GM12874 (cell line): ENCODE measurements around the gene C8B.

Experiments
- TF ChIP-seq, protein P1 (sequence below): IDR thresholded peaks from 2 replicates; pipeline ENCODE4 v1.5.1; 2011; ENCODE audit warnings: low read depth, mild to moderate bottlenecking, control low read depth, low read length, moderate library complexity; ENCODE audit not compliant: insufficient read depth

The C8B gene

DNA sequence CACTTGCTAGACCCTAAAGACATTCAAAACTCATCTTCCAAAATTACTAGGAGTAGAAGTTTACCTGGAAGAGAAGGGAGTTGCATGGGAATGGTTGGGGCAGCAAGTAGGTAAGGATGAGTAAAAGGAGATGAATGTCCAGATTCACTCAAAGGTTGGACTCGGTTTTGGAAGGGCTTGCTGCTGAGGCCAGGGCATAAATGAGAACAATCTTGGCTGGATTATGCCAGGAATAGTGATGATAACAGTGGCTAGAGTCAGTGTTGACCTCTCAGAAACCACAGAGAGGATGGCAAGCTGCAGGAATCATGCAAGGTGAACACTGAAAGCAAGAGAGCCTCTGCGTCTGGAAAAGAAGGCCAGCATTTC lies 67.8 kb downstream of the C8B start:
- TF ChIP-seq, protein P1, sequence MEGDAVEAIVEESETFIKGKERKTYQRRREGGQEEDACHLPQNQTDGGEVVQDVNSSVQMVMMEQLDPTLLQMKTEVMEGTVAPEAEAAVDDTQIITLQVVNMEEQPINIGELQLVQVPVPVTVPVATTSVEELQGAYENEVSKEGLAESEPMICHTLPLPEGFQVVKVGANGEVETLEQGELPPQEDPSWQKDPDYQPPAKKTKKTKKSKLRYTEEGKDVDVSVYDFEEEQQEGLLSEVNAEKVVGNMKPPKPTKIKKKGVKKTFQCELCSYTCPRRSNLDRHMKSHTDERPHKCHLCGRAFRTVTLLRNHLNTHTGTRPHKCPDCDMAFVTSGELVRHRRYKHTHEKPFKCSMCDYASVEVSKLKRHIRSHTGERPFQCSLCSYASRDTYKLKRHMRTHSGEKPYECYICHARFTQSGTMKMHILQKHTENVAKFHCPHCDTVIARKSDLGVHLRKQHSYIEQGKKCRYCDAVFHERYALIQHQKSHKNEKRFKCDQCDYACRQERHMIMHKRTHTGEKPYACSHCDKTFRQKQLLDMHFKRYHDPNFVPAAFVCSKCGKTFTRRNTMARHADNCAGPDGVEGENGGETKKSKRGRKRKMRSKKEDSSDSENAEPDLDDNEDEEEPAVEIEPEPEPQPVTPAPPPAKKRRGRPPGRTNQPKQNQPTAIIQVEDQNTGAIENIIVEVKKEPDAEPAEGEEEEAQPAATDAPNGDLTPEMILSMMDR: no peak

DNA sequence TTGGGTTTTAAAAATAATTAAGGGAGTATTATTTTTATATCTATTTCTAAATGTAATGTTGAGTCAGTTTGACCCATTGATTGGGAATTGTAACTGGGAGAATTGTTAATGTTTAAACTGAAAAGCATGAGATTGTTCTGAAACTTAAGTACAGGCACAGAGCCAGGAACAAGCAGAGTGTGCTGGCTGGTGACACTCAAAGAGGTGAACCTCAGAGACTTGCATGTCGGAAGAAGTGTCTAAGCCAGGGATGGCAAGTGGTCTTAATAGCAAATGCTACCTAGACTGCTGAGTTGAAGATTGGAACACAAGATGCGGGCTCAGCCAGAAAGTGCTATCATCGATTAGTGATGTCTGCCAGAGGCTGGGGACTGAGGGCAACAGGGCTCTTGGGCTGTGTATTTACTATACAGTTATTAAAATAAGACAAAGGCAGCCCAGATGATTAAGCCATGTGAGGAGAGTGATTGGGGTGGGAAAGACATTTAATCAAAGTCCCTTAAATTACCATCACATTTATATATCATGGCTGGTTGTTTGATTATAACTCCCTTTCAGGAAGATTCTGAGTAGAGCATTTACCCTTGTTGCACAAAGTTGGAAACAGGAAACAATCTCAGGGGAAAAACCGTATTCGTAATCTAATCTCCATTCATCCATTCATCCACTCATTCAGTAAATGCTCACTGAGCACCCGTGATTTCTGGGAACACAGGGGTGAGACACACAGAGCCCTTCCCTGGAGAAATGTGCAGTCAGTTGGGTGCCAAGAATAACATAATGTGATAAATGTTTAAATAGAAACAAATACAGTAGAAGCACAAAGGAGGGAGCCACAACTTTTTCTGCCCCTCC lies 68.4 kb downstream of the C8B start:
- TF ChIP-seq, protein P1: no peak

DNA sequence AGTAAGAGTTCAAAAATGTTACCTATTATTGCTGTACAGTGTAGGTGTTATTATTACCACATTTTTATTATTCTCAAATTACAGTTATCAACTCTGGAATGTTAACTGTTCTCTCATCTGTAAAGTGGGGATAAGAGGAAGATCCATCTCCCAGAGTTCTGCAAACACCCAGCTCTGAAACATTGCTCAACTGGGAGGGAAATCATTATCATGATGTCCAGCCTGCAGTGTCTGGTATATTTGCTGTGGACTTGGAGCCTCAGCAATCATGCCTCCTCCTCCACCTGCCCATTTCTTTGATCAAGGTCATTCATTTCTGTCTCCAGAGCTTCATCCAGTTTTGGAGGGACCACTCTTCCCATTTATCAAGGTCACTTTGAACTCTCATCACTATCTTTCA lies 71.8 kb downstream of the C8B start:
- TF ChIP-seq, protein P1: no peak

DNA sequence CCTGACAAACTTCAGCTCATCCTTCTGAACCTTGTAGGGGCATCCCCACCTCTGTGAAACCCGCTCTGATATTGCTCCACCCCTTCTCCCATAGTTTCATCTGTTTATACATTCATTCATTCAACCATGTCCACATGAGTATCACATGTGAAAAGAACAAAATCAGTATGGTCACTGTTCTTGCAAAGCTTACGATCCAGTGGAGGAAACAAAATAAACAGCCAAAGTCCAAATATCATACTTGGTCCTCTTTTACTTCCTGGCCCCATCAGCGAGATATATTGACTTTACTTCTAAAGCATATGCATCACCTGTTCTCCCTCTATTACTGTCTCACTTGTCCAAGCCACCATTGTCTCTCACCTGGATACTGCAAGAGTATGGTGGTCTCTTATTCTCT lies 75.6 kb downstream of the C8B start:
- TF ChIP-seq, protein P1: no peak

DNA sequence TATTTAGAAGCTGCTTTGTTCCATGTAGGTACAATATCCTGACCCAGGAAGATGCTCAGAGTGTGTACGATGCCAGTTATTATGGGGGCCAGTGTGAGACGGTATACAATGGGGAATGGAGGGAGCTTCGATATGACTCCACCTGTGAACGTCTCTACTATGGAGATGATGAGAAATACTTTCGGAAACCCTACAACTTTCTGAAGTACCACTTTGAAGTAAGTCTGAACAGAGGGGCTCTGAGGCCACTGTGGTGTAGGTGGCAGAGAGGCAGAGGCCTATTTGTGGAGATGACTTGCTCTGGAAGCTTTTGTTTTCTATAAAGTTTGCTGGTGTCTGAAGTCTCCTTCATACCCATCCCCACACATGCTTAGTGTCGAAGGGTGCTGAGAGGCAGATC lies 84.4 kb downstream of the C8B start:
- TF ChIP-seq, protein P1: no peak

DNA sequence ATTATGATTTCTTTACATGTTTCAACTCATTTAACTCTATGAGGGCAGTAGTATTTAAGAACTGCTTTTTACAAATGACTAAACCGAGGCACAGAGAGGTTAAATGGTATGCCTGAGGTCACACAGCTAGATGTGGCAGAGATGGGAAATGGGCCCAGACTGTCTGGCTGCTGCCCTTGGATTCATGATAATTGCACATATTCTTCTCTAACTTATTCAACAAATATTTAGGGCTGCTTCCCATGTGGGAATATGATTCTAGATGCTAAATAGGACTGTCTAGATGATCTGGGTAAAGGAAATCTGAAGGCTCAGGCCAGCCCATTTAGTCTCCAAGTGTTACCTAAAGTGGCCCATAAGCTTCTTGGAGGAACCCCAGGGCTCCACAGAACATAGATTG lies 85.0 kb downstream of the C8B start:
- TF ChIP-seq, protein P1: no peak
